Stimulated activated CD4-positive, alpha-beta T cell treated with anti-CD3 and anti-CD28 coated beads, Interleukin-2, amount 100 ng/mL, for 24 hours (primary cell): Measurements from ENCODE around the gene PCNT.
"Not testable (repeated sequence)": the region's sequence is repeated elsewhere in the genome, so short reads cannot be mapped to it uniquely, and the experiment has no call there.

Source experiments
- DNase-seq, 2 donors: peaks; one replicate each; pipeline ENCODE4 v3.0.0-alpha.2; 2020

The PCNT gene

DNA sequence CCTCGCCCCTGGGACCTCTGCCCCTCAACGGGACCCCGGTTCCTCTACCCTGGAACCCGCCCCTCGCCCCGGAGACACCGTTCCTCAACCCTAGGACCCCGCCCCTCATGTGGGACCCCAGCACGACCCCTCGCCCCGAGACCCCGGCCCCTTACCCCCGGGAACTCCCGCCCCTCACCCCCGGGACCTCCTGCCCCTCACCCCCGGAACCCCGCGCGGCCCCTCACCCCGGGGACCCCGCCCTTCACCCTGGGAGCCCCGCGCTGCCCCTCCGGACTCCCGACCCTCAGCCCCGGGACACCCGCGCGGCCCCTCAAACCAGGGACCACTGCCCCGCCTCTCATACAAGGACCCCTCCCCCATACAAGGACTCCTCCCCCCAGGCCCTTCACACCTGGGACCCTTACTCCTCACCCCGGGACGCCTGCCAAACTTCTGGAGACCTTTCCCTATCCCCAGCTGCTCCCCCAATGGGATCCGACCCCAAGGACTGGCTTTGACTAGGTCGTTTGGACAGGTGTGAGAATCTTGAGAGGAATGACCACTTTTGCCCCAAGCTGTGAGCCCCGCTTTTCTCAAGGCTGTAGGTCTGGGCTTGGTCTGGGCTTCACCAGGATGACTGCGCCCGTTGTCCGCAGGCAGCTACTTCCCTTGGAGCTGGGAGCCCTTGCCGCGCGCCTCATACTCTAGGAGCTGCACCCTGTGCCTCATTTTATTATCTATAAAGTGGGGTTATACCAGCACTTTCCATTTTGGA lies 135.6 kb downstream of the PCNT start:
- DNase-seq, result peak; percentile 20 to 27

DNA sequence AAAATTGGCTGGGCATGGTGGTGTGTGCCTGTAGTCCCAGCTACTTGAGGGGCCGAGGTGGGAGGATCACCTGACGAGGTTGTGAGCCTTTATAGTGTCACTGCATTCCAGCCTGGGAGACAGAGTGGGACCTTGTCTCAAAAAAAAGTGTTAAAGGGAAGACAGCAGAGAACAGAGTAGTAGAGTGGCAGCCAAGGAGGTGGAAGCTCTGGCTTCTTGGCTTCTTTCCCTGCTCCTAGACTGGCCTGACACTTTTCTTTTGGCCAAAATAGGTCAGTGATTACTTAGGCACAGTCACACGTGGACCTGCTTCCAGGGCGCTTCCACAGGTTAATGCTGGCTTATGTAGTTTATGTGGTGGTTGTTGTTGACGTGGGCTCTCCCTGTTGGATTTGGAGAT lies 138.0 kb downstream of the PCNT start:
- DNase-seq, result no peak

GRCh38 chr21:46465153-46465552 lies 141.2 kb downstream of the PCNT start:
- not testable (repeated sequence) for DNase-seq

- no peak for DNase-seq
Measured at GRCh38 chr21:46465651-46466050, 141.7 kb downstream of the PCNT start.

DNA sequence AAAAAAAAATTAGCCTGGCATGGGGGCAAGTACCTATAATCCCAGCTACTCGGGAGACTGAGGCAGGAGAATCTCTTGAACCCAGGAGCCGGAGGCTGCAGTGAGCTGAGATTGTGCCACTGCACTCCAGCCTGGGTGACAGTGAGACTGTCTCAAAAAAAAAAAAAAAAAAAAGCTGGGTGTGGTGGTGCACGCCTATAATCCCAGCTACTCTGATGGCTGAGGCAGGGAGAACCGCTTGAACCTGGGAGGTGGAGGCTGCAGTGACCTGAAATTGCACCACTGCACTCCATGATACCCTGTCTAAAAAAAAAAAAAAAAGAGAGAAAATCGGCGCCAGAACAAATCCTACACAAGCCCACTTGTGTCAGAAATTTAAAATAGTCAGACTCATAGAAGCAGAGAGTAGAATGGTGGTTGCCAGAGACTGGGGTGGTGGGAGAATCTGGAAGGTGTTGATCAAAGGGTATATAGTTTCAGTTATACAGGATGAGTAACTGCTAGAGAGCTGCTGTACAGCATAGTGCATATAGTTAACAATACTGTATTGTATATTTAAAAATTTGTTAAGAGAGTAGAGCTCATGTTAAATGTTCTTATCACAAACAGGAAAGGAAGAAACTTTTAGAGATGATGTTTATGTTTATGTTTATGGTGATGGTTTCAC lies 144.3 kb downstream of the PCNT start:
- no peak for DNase-seq

- DNase-seq, result no peak
Measured at GRCh38 chr21:46469275-46469674, 145.3 kb downstream of the PCNT start.

GRCh38 chr21:46471514-46471913 lies 147.6 kb downstream of the PCNT start:
- DNase-seq, result no peak

DNA sequence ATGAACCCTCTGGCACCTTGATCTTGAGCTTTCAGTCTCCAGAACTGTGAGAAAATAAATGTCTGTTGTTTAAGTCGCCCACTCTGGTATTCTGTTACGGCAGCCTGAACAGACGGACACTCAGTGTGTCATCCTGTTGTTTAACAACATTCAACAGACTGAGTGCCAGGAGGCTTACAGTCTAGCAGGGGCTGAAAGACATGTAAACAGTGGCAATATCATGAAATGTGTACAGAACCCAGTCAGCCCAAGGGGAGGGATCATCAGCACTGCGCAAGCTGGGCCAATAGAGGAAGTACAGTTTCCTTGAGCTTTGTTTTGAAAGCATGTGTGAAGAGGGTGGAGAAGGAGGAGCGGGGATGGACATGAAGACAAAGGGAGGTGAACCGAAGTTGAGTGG lies 148.3 kb downstream of the PCNT start:
- no peak for DNase-seq

GRCh38 chr21:46474382-46474781 lies 150.4 kb downstream of the PCNT start:
- DNase-seq, result no peak

DNA sequence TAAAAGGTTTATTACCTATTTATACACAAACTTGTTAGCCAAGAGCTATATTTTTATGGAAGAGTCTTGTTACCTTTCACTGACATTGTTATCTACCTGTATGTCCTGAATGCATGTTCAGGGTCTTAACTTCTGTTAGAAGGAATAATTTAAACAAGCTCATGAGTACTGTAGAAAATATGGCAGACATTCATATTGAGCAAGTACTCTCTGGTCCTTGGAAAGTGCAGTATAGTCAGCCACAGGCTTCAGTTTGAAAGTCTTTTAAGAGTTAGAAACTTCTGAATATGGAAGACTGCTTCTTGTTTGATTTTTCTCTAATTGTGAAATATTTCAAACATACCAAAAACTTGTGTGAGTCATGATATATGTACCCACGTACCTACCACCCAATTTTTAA lies 151.3 kb downstream of the PCNT start:
- no peak for DNase-seq

GRCh38 chr21:46477765-46478164 lies 153.8 kb downstream of the PCNT start:
- DNase-seq, result no peak

- DNase-seq, result no peak
Measured at GRCh38 chr21:46478910-46479309, 155.0 kb downstream of the PCNT start.

- DNase-seq, result no peak
Measured at GRCh38 chr21:46480466-46480865, 156.5 kb downstream of the PCNT start.

DNA sequence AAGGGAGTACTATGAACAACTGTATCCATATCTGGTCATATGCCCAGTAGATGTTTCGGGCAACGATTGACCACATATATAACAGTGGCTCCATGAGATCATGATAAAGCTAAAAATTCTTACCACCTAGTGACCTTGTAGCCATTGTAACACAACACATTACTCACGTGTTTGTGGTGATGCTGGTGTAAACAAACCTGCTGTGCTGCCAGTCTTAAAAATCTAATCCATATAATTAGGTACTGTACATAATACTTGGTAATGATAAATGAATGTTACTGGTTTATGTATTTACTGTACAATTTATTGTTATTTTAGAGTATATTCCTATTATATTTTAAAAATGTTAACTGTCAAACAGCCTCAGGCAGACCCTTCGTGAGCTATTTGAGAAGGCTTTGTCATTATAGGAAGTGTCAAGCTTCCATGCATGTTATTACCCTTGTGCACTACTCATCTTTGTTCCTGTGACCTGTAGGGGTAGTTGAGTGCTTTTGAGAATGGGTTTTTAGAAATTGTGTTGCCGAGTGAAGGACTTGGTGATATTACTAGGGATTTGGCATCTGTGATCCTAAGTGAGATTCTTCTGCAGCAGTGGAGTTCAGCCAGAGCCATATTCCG lies 158.4 kb downstream of the PCNT start:
- no peak for DNase-seq

DNA sequence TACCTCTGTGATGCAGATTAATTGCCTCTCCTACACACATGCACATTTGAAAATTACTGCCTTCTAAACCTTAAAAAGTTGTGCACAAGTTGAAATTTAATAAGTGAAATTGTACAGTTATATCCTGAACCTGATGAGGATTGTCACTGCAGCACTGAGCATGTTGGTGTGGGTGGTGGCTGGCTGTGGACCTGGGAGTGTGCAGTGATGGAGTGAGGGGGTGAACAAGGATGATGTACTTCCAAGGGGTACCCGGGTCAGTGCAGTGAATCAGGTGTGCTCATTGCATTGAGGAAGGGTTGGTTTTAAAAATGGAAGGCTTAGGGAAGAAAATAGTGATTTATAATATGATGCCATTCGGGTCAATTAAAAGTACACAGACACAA lies 158.9 kb downstream of the PCNT start:
- no peak for DNase-seq

DNA sequence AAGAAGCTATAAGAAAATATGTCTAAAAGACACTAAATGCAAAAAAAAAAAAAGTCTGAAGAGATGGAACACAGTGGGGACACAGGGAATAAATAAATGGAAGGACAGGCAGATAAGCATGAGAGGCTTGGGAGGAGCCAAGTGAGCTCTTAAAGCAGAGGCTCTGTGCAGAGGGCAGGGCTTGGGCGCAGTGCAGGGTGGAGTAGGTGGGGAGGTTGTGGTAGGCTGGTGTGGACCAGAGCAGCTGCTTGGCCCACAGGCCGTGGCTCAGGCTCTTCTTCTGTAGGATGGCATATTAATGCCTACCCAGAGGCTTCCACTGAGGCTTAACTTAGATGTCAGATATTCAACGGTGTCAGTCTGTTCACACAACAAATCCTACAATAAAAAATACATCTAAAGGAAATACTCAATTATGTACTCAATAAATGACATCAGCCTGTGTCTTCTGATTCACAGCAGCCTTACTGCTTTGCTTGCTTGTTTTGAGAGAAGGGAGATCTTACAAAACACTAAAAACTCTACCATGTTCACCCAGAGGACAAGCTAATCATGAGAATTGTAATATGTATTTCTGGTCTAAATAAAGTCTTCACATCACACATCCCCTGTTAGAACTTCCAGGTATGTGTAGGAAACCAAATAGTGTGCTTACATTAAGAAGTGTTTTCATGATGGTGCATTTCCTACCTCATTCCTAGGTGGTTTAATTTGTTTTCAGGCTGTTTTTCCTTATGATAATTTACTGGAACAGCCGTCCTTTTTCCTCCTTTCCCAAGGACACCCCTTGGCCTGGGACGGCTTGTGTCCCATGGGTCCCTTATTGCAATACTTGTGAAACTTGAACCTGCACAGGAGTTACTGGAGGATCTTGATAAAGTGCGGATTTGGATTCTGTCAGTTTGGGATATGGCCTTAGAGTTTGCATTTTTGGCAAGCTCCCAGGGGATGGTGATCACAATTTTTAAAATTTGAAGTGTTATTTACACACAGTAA lies 159.6 kb downstream of the PCNT start:
- no peak for DNase-seq

- no peak for DNase-seq
Measured at GRCh38 chr21:46486481-46487126, 162.6 kb downstream of the PCNT start.

- no peak for DNase-seq
Measured at GRCh38 chr21:46489162-46489663, 165.3 kb downstream of the PCNT start.

- DNase-seq, result no peak
Measured at GRCh38 chr21:46489800-46490199, 165.8 kb downstream of the PCNT start.

DNA sequence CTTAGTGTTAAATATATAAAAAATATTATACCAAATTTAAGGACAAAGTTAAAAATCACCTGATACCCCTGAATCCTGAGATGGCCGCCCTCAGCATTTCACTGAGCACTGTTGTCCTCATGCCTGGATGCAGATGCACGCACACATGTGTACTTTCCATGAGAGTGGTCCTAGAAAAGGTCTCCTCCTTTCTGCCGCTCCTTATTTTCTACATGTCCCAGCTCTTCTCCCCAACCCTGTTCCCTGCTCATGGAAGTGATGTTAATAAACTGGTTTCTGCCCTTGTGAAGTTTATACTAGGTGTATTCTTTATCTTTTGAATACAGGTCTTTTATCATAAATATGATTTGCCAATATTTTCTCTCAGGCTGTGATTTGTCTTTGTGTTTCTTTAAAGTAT lies 167.6 kb downstream of the PCNT start:
- no peak for DNase-seq

DNA sequence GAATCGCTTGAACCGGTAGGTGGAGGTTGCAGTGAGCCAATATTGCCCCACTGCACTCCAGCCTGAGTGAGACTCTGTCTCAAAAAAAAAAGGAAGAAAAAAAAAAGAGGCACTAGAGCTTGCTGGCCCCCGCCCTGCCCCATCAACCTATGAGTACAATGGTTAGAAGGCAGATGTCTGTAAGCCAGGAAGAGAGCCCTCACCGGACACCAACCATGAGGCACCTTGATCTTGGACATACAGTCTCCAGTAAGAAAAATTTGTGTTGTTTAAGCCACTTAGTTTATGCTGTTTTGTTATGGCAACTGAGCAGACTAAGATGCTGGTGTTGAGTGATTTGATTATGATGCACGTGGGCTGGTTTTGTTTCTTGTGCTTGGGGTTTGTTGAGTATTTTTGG lies 168.9 kb downstream of the PCNT start:
- DNase-seq, result no peak

DNA sequence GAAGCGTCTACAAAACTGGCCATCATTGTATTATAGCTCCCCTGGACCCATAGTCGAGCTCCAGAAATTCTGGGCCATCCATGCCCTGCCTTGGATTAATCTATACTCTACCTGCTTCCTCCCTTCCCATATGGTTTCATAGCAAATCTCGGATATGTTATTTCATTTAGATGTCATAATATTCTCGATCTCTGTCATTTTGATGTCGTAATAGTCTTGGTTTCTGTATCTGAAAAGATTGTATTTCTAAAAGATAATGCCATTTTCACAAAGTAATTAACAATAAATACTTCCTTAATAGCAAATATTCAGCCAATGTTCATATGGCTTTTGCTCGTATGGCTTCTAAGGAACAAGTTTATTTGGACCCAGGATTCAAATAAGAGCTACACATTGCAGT lies 169.9 kb downstream of the PCNT start:
- DNase-seq, result no peak
